ENCODE measurements around the gene EFCAB11.

DNA sequence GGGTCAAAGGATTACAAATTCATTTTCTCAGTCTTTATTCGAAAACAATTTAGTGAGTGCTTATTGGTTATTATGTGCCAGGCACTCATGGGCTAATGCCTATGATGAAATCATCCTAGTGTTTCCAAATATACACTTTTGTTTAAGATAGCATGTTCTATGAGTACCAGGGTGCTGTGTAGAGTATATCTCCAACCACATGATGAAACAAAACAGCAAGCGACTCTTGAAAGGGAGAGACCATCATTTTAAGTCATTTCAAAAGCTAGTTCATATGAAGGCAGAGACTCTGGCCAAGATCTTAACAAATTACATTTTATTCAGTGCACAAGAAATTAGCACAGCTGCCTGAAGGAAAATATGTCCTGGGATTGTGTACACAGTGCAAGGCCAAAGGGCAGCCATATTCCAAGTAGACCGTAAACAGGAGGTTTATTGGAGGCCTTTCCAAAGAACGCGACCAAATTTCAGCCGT lies 204.2 kb downstream of the EFCAB11 start:
- TF ChIP-seq, protein P1, sequence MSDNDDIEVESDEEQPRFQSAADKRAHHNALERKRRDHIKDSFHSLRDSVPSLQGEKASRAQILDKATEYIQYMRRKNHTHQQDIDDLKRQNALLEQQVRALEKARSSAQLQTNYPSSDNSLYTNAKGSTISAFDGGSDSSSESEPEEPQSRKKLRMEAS (IDR thresholded peaks at IDR 0.05) = no peak
- TF ChIP-seq NFIC (IDR thresholded peaks at IDR 0.05) (no peak), TCF12 (IDR thresholded peaks at IDR 0.05; ENCODE audit: low read depth) (no peak), RAD21 (IDR thresholded peaks at IDR 0.05; ENCODE audit: low read depth) (no peak), FOXM1 (IDR thresholded peaks at IDR 0.05; ENCODE audit: borderline replicate concordance, low read depth) (no peak), TAF1 (IDR thresholded peaks at IDR 0.05; ENCODE audit: low read depth) (no peak)
- TF ChIP-seq, protein P2, sequence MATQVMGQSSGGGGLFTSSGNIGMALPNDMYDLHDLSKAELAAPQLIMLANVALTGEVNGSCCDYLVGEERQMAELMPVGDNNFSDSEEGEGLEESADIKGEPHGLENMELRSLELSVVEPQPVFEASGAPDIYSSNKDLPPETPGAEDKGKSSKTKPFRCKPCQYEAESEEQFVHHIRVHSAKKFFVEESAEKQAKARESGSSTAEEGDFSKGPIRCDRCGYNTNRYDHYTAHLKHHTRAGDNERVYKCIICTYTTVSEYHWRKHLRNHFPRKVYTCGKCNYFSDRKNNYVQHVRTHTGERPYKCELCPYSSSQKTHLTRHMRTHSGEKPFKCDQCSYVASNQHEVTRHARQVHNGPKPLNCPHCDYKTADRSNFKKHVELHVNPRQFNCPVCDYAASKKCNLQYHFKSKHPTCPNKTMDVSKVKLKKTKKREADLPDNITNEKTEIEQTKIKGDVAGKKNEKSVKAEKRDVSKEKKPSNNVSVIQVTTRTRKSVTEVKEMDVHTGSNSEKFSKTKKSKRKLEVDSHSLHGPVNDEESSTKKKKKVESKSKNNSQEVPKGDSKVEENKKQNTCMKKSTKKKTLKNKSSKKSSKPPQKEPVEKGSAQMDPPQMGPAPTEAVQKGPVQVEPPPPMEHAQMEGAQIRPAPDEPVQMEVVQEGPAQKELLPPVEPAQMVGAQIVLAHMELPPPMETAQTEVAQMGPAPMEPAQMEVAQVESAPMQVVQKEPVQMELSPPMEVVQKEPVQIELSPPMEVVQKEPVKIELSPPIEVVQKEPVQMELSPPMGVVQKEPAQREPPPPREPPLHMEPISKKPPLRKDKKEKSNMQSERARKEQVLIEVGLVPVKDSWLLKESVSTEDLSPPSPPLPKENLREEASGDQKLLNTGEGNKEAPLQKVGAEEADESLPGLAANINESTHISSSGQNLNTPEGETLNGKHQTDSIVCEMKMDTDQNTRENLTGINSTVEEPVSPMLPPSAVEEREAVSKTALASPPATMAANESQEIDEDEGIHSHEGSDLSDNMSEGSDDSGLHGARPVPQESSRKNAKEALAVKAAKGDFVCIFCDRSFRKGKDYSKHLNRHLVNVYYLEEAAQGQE (IDR thresholded peaks at IDR 0.05; ENCODE audit: low read depth) = no peak
